ENCODE results near the gene PXYLP1. TPM values are rescaled to one million over a fixed set of nuclear protein-coding genes. Genes with fewer than 3 reads are reported as not detected.

PXYLP1 gene
- total and polyA plus RNA-seq, 2 of the 8 experiments (the other 6 are each of a cell fraction or from before 2014, with no cell fraction given), result 19.4 to 20.6 TPM

DNA sequence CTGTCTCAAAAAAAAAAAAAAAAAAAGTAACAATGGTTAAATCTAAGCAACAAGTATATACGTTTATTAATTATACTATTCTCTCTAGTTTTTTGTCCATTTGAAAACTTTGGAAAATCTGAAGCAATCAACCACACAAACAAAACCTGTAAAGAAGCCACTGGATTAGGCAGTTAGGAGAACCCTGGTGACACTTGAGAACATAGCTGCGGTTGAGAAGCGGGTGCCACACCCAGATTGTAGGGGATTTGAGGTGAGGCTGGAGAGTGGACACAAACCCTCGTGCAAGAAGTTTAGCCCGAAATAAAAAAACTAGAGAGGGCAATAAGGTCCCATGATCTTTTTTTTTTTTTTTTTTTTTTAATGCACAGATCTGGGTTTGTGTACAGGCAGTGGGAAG lies 110.8 kb downstream of the PXYLP1 start:
- no peak overlapping the region for H2BK5ac ChIP-seq (ENCODE audit: low read depth, low read length)
- no peaks in the 10 kb centered on the region for H3K79me2 ChIP-seq (ENCODE audit: control insufficient read depth in 1 of 2, insufficient read depth in 2 of 2, low read length in 2 of 2)
- no peak overlapping the region for H2BK120ac ChIP-seq (replicated peaks; ENCODE audit: low read depth, low read length)
- no peak overlapping the region for H3K4me2 ChIP-seq (ENCODE audit: insufficient read depth in 1 of 2, low read depth in 2 of 2, low read length in 2 of 2)
- no peak overlapping the region for H4K5ac ChIP-seq (ENCODE audit: insufficient read length, low read depth, low read length)
- no peak overlapping the region for H3K18ac ChIP-seq (ENCODE audit: extremely low read depth, low read length)
- WGBS, 2 experiments (ENCODE audit: extremely low coverage in 1 of 2, insufficient coverage in 1 of 2, insufficient read length in 1 of 2, insufficient replicate concordance in 2 of 2, low coverage in 1 of 2, low lambda C conversion rate in 2 of 2, missing lambda C conversion rate in 1 of 2), result 73% methylated on average over 5 of the region's 5 CpGs; no CpG with 5 or more reads in 1 of the 2 experiments
- no peak overlapping the region for H2BK20ac ChIP-seq (ENCODE audit: low read length)
- no peaks in the 10 kb centered on the region for H3K27me3 ChIP-seq (replicated peaks in 1 of 4; ENCODE audit: control insufficient read depth in 3 of 4, extremely low read depth in 1 of 4, insufficient read depth in 3 of 4, low read length in 3 of 4)
- no peak for FAIRE-seq
- no peaks in the 10 kb centered on the region for H3K36me3 ChIP-seq (ENCODE audit: control insufficient read depth in 2 of 4, insufficient read depth in 4 of 4, low read length in 3 of 4)
- ChIA-PET CTCF (ENCODE audit: partially characterized antibody) (interaction anchor here (0.6 to 0.9 kb wide), 4 partner anchors 17 to 302 kb away, joined by 3 to 5 read pairs (median 3); no protein-coding TSS in a partner anchor), POLR2A (ENCODE audit: partially characterized antibody) (interaction anchor here (0.7 kb wide), 1 partner anchor 18 kb away, joined by 3 read pairs; no protein-coding TSS in a partner anchor)
- no peaks in the 10 kb centered on the region for H3K79me1 ChIP-seq (ENCODE audit: low read depth, low read length)
- H3K4me3 ChIP-seq (ENCODE audit: extremely low read depth in 1 of 4, insufficient read depth in 2 of 4, low read depth in 3 of 4, low read length in 4 of 4), result no peak overlapping the region
- H3K14ac ChIP-seq (ENCODE audit: insufficient read length), result no peak overlapping the region
- DNase-seq (ENCODE audit: low read depth in 1 of 2, low spot score in 2 of 2), result no peak
- no peak overlapping the region for H2AFZ ChIP-seq (ENCODE audit: low read length)
- no peak overlapping the region for H3K56ac ChIP-seq (replicated peaks; ENCODE audit: insufficient read length, low read depth, low read length)
- no peak overlapping the region for H3K27ac ChIP-seq (ENCODE audit: low read depth, low read length)
- no peak overlapping the region for H3K9ac ChIP-seq (replicated peaks in 1 of 4; ENCODE audit: extremely low read depth in 1 of 4, low read depth in 3 of 4, low read length in 3 of 4)
- H4K91ac ChIP-seq (replicated peaks; ENCODE audit: insufficient read length, low read length), result no peak overlapping the region
- H3K23ac ChIP-seq (ENCODE audit: insufficient read length), result no peak overlapping the region
- no peaks in the 10 kb centered on the region for H4K20me1 ChIP-seq (replicated peaks in 1 of 2; ENCODE audit: control insufficient read depth in 1 of 2, insufficient read depth in 2 of 2, low read length in 2 of 2)
- H3K4ac ChIP-seq (replicated peaks; ENCODE audit: insufficient read length, low read depth, low read length), result no peak overlapping the region
- H2BK12ac ChIP-seq (ENCODE audit: low read depth, low read length), result no peak overlapping the region
- H2AK5ac ChIP-seq (ENCODE audit: low read depth, low read length), result no peak overlapping the region
- H3K23me2 ChIP-seq (ENCODE audit: low read depth, low read length), result no peaks in the 10 kb centered on the region
- no peak overlapping the region for H4K8ac ChIP-seq (ENCODE audit: extremely low read depth, insufficient read depth, low read length)
- TF ChIP-seq TCF12 (IDR thresholded peaks at IDR 0.05; ENCODE audit: low read depth, low read length) (no peak), TBP (IDR thresholded peaks at IDR 0.05; ENCODE audit: low read depth, low read length) (no peak), SIN3A (conservative IDR thresholded peaks at IDR 0.05 in 1 of 2, IDR thresholded peaks at IDR 0.05 in 1 of 2; ENCODE audit: low read depth in 1 of 2, low read length in 2 of 2) (no peak), JUND (IDR thresholded peaks at IDR 0.05; ENCODE audit: low read length) (no peak)
- TF ChIP-seq, protein P1, sequence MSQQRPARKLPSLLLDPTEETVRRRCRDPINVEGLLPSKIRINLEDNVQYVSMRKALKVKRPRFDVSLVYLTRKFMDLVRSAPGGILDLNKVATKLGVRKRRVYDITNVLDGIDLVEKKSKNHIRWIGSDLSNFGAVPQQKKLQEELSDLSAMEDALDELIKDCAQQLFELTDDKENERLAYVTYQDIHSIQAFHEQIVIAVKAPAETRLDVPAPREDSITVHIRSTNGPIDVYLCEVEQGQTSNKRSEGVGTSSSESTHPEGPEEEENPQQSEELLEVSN (IDR thresholded peaks at IDR 0.05), result no peak
- H3K4me1 ChIP-seq (replicated peaks in 1 of 4; ENCODE audit: control insufficient read depth in 3 of 4, insufficient read depth in 4 of 4, low read length in 3 of 4), result no peaks in the 10 kb centered on the region
- no peaks in the 10 kb centered on the region for H3K9me3 ChIP-seq (ENCODE audit: insufficient read depth in 2 of 2, low read depth in 1 of 2, low read length in 1 of 2)
- H2BK15ac ChIP-seq (ENCODE audit: low read length), result no peak overlapping the region
